ENCODE data around the gene CAMK2B.

DNA sequence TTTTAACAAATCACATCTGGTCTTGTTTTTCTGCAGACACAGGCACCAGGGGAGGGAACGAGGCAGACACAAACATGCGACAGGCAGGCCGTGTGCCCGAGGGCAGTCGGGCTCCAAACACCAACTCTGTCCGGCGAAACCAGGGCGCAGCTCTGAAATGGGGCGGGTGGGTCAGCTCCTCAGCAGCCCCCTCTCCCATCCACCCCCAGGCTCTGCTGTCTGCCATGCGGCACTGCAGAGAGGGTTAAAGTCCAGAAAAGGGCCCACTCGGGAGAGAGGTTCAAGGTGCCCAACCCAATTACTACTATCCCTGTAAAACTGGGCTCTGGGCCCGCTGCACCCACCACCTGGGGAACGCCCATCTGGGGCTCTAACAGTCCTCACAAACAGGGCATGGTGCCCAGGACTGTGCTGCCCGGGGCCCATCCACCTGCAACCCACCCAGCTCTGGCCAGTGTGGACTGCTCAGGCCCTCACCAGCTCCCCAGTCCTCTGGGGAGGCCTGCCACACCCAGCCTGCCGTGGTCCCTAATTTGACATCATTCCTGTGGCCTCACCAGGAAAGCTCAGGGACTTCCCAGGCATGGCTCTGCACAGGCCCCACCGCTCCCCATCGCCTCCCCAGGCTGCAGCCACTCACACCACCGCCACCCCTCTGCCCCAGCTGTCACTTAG, 105.9 kb downstream of the CAMK2B start:
- TF ChIP-seq EP300 (IDR thresholded peaks at IDR 0.05; ENCODE audit: borderline replicate concordance) (no peak), CREB1 (IDR thresholded peaks at IDR 0.05; ENCODE audit: low read depth) (no peak), YY1 (IDR thresholded peaks at IDR 0.05; ENCODE audit: low read depth) (no peak)
